ENCODE results near the gene H1-8. TPM values are rescaled to one million over a fixed set of nuclear protein-coding genes. Genes with fewer than 3 reads are reported as not detected.

The H1-8 gene
- total RNA-seq, 1 experiment from 2014 or later, result not detected

DNA sequence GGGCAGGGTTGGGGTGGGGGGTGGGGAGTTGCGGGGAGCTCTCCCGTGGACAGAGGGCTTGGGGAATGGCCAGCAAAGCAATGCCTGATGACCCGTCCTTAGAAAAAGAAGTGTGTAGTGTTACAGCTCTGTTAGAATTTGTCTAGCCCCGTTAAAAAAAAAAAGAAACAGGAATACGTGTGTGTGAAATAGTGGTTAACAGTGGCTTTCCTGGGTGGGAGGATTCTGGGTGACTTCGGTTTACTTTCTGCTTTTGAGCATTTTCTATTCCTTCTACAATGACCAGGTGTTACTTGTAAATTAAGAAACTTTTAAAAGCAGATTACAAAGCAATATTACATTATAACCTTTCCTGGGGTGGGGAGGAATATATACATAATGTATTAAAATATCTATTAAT, 25.0 kb downstream of the H1-8 start:
- H3K9ac ChIP-seq (ENCODE audit: low read length), result no peak overlapping the region
- no peak overlapping the region for H2AFZ ChIP-seq (ENCODE audit: low read depth, low read length, poor library complexity, severe bottlenecking)
- DNase-seq (ENCODE audit: low read depth, low spot score), result no peak
- ChIA-PET RAD21 (ENCODE audit: low non-redundant PET in 1 of 2, low total read pairs in 2 of 2, uncharacterized antibody in 2 of 2, unreplicated experiment in 2 of 2) (no interaction called here), POLR2A (no interaction called here), CTCF (no interaction called here)
- no peaks in the 10 kb centered on the region for H3K79me2 ChIP-seq (ENCODE audit: insufficient read depth, low read length)
- no peaks in the 10 kb centered on the region for H3K4me1 ChIP-seq (ENCODE audit: control insufficient read depth in 1 of 2, insufficient read depth in 2 of 2, low read length in 2 of 2)
- H3K27ac ChIP-seq (ENCODE audit: low read depth, low read length), result no peak overlapping the region
- ATAC-seq, result no peak
- no peaks in the 10 kb centered on the region for H3K9me3 ChIP-seq (ENCODE audit: control insufficient read depth in 1 of 2, insufficient read depth in 1 of 2, low read depth in 1 of 2, low read length in 2 of 2)
- H4K20me1 ChIP-seq (ENCODE audit: insufficient read depth), result no peaks in the 10 kb centered on the region
- no TSS peak for BruUV-seq (replicated peaks)
- no peaks in the 10 kb centered on the region for H3K27me3 ChIP-seq (ENCODE audit: insufficient read depth, low read length)
- no peaks in the 10 kb centered on the region for H3K9me2 ChIP-seq (ENCODE audit: insufficient read depth)
- intact Hi-C loops (cut with micrococcal nuclease), result no loop called here
- no peak overlapping the region for H3K4me2 ChIP-seq (ENCODE audit: low read length)
- no peaks in the 10 kb centered on the region; a peak in 1 of 4 replicates for H3K36me3 ChIP-seq (ENCODE audit: control insufficient read depth in 1 of 2, insufficient read depth in 2 of 2, low read length in 2 of 2)
- TF ChIP-seq POLR2AphosphoS5 (IDR thresholded peaks at IDR 0.05; ENCODE audit: low read depth, low read length) (no peak), RAD21 (IDR thresholded peaks at IDR 0.05; ENCODE audit: low read depth) (no peak), CBX3 (IDR thresholded peaks at IDR 0.05; ENCODE audit: low read depth) (no peak), EZH2phosphoT487 (IDR thresholded peaks at IDR 0.05; ENCODE audit: borderline replicate concordance) (no peak)
- TF ChIP-seq, protein P1, sequence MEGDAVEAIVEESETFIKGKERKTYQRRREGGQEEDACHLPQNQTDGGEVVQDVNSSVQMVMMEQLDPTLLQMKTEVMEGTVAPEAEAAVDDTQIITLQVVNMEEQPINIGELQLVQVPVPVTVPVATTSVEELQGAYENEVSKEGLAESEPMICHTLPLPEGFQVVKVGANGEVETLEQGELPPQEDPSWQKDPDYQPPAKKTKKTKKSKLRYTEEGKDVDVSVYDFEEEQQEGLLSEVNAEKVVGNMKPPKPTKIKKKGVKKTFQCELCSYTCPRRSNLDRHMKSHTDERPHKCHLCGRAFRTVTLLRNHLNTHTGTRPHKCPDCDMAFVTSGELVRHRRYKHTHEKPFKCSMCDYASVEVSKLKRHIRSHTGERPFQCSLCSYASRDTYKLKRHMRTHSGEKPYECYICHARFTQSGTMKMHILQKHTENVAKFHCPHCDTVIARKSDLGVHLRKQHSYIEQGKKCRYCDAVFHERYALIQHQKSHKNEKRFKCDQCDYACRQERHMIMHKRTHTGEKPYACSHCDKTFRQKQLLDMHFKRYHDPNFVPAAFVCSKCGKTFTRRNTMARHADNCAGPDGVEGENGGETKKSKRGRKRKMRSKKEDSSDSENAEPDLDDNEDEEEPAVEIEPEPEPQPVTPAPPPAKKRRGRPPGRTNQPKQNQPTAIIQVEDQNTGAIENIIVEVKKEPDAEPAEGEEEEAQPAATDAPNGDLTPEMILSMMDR (IDR thresholded peaks at IDR 0.05 in 2 of 3, conservative IDR thresholded peaks at IDR 0.05 in 1 of 3; ENCODE audit: borderline replicate concordance in 1 of 3, insufficient read depth in 1 of 3, low read depth in 2 of 3, low read length in 2 of 3), result no peak
- TF ChIP-seq, protein P2, sequence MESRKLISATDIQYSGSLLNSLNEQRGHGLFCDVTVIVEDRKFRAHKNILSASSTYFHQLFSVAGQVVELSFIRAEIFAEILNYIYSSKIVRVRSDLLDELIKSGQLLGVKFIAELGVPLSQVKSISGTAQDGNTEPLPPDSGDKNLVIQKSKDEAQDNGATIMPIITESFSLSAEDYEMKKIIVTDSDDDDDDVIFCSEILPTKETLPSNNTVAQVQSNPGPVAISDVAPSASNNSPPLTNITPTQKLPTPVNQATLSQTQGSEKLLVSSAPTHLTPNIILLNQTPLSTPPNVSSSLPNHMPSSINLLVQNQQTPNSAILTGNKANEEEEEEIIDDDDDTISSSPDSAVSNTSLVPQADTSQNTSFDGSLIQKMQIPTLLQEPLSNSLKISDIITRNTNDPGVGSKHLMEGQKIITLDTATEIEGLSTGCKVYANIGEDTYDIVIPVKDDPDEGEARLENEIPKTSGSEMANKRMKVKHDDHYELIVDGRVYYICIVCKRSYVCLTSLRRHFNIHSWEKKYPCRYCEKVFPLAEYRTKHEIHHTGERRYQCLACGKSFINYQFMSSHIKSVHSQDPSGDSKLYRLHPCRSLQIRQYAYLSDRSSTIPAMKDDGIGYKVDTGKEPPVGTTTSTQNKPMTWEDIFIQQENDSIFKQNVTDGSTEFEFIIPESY (IDR thresholded peaks at IDR 0.05; ENCODE audit: extremely low read depth, insufficient replicate concordance, low read length), result no peak
- H3K4me3 ChIP-seq (replicated peaks in 1 of 2; ENCODE audit: low read depth in 1 of 2, low read length in 2 of 2), result no peak overlapping the region
